Transverse colon (tissue), 4 donors: Measurements from ENCODE around the gene HSD17B12.

ENCODE experiments used
- EP300 ChIP-seq: sonication (generic); formaldehyde crosslinking; IDR thresholded peaks from one replicate; pipeline ENCODE4 v1.6.1; 2017; ENCODE audit warnings: antibody characterized with exemption, low read depth
- POLR2A ChIP-seq: fragments of 450-650 bp; IDR thresholded peaks from one replicate; pipeline ENCODE4 v1.6.1; 2016; ENCODE audit warnings: antibody characterized with exemption, mild to moderate bottlenecking, moderate library complexity
- POLR2AphosphoS5 ChIP-seq, 3 donors: sonication (generic); formaldehyde crosslinking; IDR thresholded peaks; one replicate each; pipeline ENCODE4 v1.6.1; 2016; ENCODE audit warnings: antibody characterized with exemption in 3 of 3
- TF ChIP-seq, protein P1 (sequence below), 5 experiments: fragments of 200-600 bp in 3 of 5; fragments of 450-650 bp in 2 of 5; sonication (generic) in 3 of 5; IDR thresholded peaks; 1 replicate in 2 of 5; 2 replicates in 3 of 5; pipeline ENCODE4 v1.5.1; 2016 to 2017; ENCODE audit warnings: antibody characterized with exemption in 5 of 5, inconsistent platforms in 3 of 5, mild to moderate bottlenecking in 2 of 5, moderate library complexity in 1 of 5

DNA sequence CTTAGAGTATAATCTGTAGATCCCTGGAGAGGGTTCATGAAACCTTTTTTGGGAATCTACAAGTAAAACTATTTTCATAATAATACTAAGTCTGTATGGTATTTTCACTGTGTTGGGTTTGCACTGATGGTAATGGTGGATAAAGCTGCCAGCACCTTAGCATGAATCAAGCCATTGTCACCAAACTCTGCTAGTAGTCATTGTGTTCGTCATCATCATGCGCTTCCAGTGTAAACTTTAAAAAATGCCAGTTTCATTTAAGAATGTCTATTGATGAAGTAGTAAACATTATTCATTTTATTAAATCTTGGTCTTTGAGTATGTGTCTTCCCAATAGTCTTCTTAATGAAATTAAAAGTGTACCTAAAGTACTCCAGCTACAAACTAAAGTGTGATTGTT, 215.1 kb downstream of the HSD17B12 start:
- TF ChIP-seq POLR2A (no peak), EP300 (no peak), POLR2AphosphoS5 (IDR thresholded peaks at IDR 0.05) (no peak)
- TF ChIP-seq, protein P1, sequence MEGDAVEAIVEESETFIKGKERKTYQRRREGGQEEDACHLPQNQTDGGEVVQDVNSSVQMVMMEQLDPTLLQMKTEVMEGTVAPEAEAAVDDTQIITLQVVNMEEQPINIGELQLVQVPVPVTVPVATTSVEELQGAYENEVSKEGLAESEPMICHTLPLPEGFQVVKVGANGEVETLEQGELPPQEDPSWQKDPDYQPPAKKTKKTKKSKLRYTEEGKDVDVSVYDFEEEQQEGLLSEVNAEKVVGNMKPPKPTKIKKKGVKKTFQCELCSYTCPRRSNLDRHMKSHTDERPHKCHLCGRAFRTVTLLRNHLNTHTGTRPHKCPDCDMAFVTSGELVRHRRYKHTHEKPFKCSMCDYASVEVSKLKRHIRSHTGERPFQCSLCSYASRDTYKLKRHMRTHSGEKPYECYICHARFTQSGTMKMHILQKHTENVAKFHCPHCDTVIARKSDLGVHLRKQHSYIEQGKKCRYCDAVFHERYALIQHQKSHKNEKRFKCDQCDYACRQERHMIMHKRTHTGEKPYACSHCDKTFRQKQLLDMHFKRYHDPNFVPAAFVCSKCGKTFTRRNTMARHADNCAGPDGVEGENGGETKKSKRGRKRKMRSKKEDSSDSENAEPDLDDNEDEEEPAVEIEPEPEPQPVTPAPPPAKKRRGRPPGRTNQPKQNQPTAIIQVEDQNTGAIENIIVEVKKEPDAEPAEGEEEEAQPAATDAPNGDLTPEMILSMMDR (IDR thresholded peaks at IDR 0.05) = no peak
